ENCODE measurements around the gene PPP6R2. TPM values are rescaled to one million over a fixed set of nuclear protein-coding genes. Genes with fewer than 3 reads are reported as not detected.
A peak's percentile ranks its signal among the peaks of the same experiment; 100 is the strongest.
"Not testable (repeated sequence)": the region's sequence is repeated elsewhere in the genome, so short reads cannot be mapped to it uniquely, and the experiment has no call there.

The PPP6R2 gene
- total RNA-seq, 1 donor from 2014 or later, result 75.5 TPM

GRCh38 chr22:50425179-50425916 is 82.2 kb downstream of the PPP6R2 start:
- DNase-seq (ENCODE audit: low spot score), result no peak

GRCh38 chr22:50432131-50432876 is 89.2 kb downstream of the PPP6R2 start:
- no peak for DNase-seq (ENCODE audit: low spot score)

GRCh38 chr22:50432877-50433510 is 89.9 kb downstream of the PPP6R2 start:
- DNase-seq (ENCODE audit: low spot score), result not testable (repeated sequence)

GRCh38 chr22:50434849-50435248 is 91.7 kb downstream of the PPP6R2 start:
- no peak for DNase-seq (ENCODE audit: low spot score)

- no peak for DNase-seq (ENCODE audit: low spot score)
Measured at GRCh38 chr22:50435291-50436014, 92.3 kb downstream of the PPP6R2 start.

GRCh38 chr22:50436015-50436830 is 93.1 kb downstream of the PPP6R2 start:
- no peak for DNase-seq (ENCODE audit: low spot score)

- DNase-seq (ENCODE audit: low spot score), result no peak
Measured at GRCh38 chr22:50436841-50437341, 93.8 kb downstream of the PPP6R2 start.

- no peak for DNase-seq (ENCODE audit: low spot score)
Measured at GRCh38 chr22:50437511-50438304, 94.6 kb downstream of the PPP6R2 start.

- no peak for DNase-seq (ENCODE audit: low spot score)
Measured at GRCh38 chr22:50438305-50439275, 95.5 kb downstream of the PPP6R2 start.

- no peak for DNase-seq (ENCODE audit: low spot score)
Measured at GRCh38 chr22:50439314-50439870, 96.3 kb downstream of the PPP6R2 start.

GRCh38 chr22:50439871-50440331 is 96.8 kb downstream of the PPP6R2 start:
- no peak for DNase-seq (ENCODE audit: low spot score)

GRCh38 chr22:50440544-50441249 is 97.6 kb downstream of the PPP6R2 start:
- DNase-seq (ENCODE audit: low spot score), result no peak

GRCh38 chr22:50441428-50441993 is 98.4 kb downstream of the PPP6R2 start:
- DNase-seq (ENCODE audit: low spot score), result no peak

GRCh38 chr22:50443197-50443596 is 100.1 kb downstream of the PPP6R2 start:
- no peak for DNase-seq (ENCODE audit: low spot score)

GRCh38 chr22:50443801-50444625 is 100.9 kb downstream of the PPP6R2 start:
- no peak for DNase-seq (ENCODE audit: low spot score)

- peak; percentile 75 for DNase-seq (ENCODE audit: low spot score)
Measured at GRCh38 chr22:50444663-50445062, 101.5 kb downstream of the PPP6R2 start.
